Glutamatergic neuron (in vitro differentiated cells): Measurements from ENCODE around the gene ECPAS. TPM values are rescaled to one million over a fixed set of nuclear protein-coding genes. Genes with fewer than 3 reads are reported as not detected.

ENCODE experiments used
- DNase-seq: peaks from one replicate; pipeline ENCODE4 v3.0.0; 2022
- H3K27ac Mint-ChIP-seq: one replicate; pipeline ENCODE4 v1.8.0; 2020; ENCODE audit warnings: mild to moderate bottlenecking, mixed read lengths, inconsistent platforms; ENCODE audit not compliant: unreplicated experiment
- H3K27me3 Mint-ChIP-seq: one replicate; pipeline ENCODE4 v1.8.0; 2020; ENCODE audit warnings: mild to moderate bottlenecking, moderate library complexity, mixed read lengths, inconsistent platforms; ENCODE audit not compliant: unreplicated experiment
- H3K36me3 Mint-ChIP-seq: one replicate; pipeline ENCODE4 v1.8.0; 2020; ENCODE audit warnings: mild to moderate bottlenecking, mixed read lengths, inconsistent platforms; ENCODE audit not compliant: unreplicated experiment
- H3K4me1 Mint-ChIP-seq: one replicate; pipeline ENCODE4 v1.8.0; 2020; ENCODE audit warnings: mild to moderate bottlenecking, low read depth, mixed read lengths, inconsistent platforms; ENCODE audit not compliant: unreplicated experiment
- H3K4me3 Mint-ChIP-seq: one replicate; pipeline ENCODE4 v1.8.0; 2020; ENCODE audit warnings: mild to moderate bottlenecking, mixed read lengths, inconsistent platforms; ENCODE audit not compliant: unreplicated experiment
- H3K9me3 Mint-ChIP-seq: one replicate; pipeline ENCODE4 v1.8.0; 2020; ENCODE audit warnings: mild to moderate bottlenecking, moderate library complexity, mixed read lengths, inconsistent platforms; ENCODE audit not compliant: unreplicated experiment
- CTCF ChIP-seq: fragments of 200-600 bp; sonication (generic); IDR thresholded peaks from one replicate; pipeline ENCODE4 v1.5.0; 2021; ENCODE audit not compliant: partially characterized antibody, unreplicated experiment
- total RNA-seq: library from RNA; stranded (reverse); fragmentation: NEBNext Ultra II Directional; extraction: Animal tissue kit (Norgen Biotek cat#: 25700); gene quantifications from one replicate; pipeline ENCODE4 v1.2.1, GENCODE V29; 2021; ENCODE audit not compliant: unreplicated experiment

The ECPAS gene
- total RNA-seq, 1 donor from 2014 or later: 53.5 TPM

- no peaks in the 10 kb centered on the region for H3K27me3 Mint-ChIP-seq
- no peaks in the 10 kb centered on the region for H3K36me3 Mint-ChIP-seq
- DNase-seq: no peak
- H3K4me1 Mint-ChIP-seq: peaks cover 7% of the 10 kb centered on the region
- H3K4me3 Mint-ChIP-seq: no peak overlapping the region
- H3K9me3 Mint-ChIP-seq: peaks cover 2% of the 10 kb centered on the region
- H3K27ac Mint-ChIP-seq: no peak overlapping the region
- no peak for TF ChIP-seq CTCF
Observed at GRCh38 chr9:111475195-111475594, 9.0 kb downstream of the ECPAS start.

GRCh38 chr9:111474385-111474784 lies 9.8 kb downstream of the ECPAS start:
- Mint-ChIP-seq H3K27ac (no peak overlapping the region), H3K4me3 (no peak overlapping the region), H3K9me3 (peaks cover 2% of the 10 kb centered on the region), H3K36me3 (no peaks in the 10 kb centered on the region), H3K27me3 (no peaks in the 10 kb centered on the region), H3K4me1 (peaks cover 7% of the 10 kb centered on the region)
- DNase-seq: no peak
- no peak for TF ChIP-seq CTCF

- no peak overlapping the region for H3K4me3 Mint-ChIP-seq
- H3K9me3 Mint-ChIP-seq: peaks cover 2% of the 10 kb centered on the region
- no peak for TF ChIP-seq CTCF
- DNase-seq: no peak
- H3K27me3 Mint-ChIP-seq: peaks cover 1% of the 10 kb centered on the region
- peaks cover 3% of the 10 kb centered on the region for H3K4me1 Mint-ChIP-seq
- H3K36me3 Mint-ChIP-seq: no peaks in the 10 kb centered on the region
- no peak overlapping the region for H3K27ac Mint-ChIP-seq
Observed at GRCh38 chr9:111467778-111468367, 16.3 kb downstream of the ECPAS start.

GRCh38 chr9:111463048-111463447 lies 21.1 kb downstream of the ECPAS start:
- Mint-ChIP-seq H3K9me3 (no peaks in the 10 kb centered on the region), H3K36me3 (peaks cover 8% of the 10 kb centered on the region), H3K4me3 (no peak overlapping the region), H3K27me3 (peaks cover 1% of the 10 kb centered on the region), H3K4me1 (no peaks in the 10 kb centered on the region), H3K27ac (no peak overlapping the region)
- no peak for TF ChIP-seq CTCF
- no peak for DNase-seq

GRCh38 chr9:111458139-111459009 lies 25.8 kb downstream of the ECPAS start:
- H3K27me3 Mint-ChIP-seq: no peaks in the 10 kb centered on the region
- H3K4me3 Mint-ChIP-seq: no peak overlapping the region

More at GRCh38 chr9:111458139-111459009, 25.8 kb downstream of the ECPAS start:
- Mint-ChIP-seq H3K4me1 (peaks cover 5% of the 10 kb centered on the region), H3K27ac (no peak overlapping the region), H3K36me3 (peaks cover 8% of the 10 kb centered on the region), H3K9me3 (no peaks in the 10 kb centered on the region)
- no peak for DNase-seq
- no peak for TF ChIP-seq CTCF
